ENCODE data around the gene CREB3L1. TPM values are rescaled to one million over a fixed set of nuclear protein-coding genes. Genes with fewer than 3 reads are reported as not detected.

The CREB3L1 gene
- total and polyA plus RNA-seq, 2 donors from 2014 or later = 2.5 to 7.3 TPM

- intact Hi-C loops (cut with DNase I) = no loop called here
- no peak overlapping the region for H3K9ac ChIP-seq (ENCODE audit: low read length in 3 of 3)
- no peaks in the 10 kb centered on the region for H3K27me3 ChIP-seq (ENCODE audit: control insufficient read depth, insufficient read depth, low read length)
- H3K36me3 ChIP-seq (ENCODE audit: control insufficient read depth in 2 of 3, insufficient read depth in 3 of 3, low read length in 3 of 3) = no peaks in the 10 kb centered on the region
- peaks cover 0 to 18% (median 2%) of the 10 kb centered on the region in 3 donors for H3K4me1 ChIP-seq (ENCODE audit: control insufficient read depth in 2 of 3, insufficient read depth in 2 of 3, low read depth in 1 of 3, low read length in 3 of 3)
- no peaks in the 10 kb centered on the region for H3K9me3 ChIP-seq (ENCODE audit: control insufficient read depth in 2 of 3, insufficient read depth in 1 of 3, low read length in 3 of 3)
- peak in 4 of 5 donors; percentile 61 to 75 (median 64) for DNase-seq
- TF ChIP-seq CTCF (IDR thresholded peaks at IDR 0.05; ENCODE audit: borderline replicate concordance, extremely low read depth, insufficient read depth) = no peak
- no peak for FAIRE-seq
- H3K4me3 ChIP-seq (ENCODE audit: low read length in 3 of 3) = peak overlapping the region in 1 of 3 donors; percentile 46
- H3K27ac ChIP-seq (ENCODE audit: low read depth in 2 of 2, low read length in 2 of 2) = no peak overlapping the region
Measured at GRCh38 chr11:46332568-46333393, 55.3 kb downstream of the CREB3L1 start.

- DNase-seq = peak in 1 of 5 donors; percentile 68
- Histone ChIP-seq H3K27me3 (ENCODE audit: control insufficient read depth, insufficient read depth, low read length) (no peaks in the 10 kb centered on the region), H3K27ac (ENCODE audit: low read depth in 2 of 2, low read length in 2 of 2) (no peak overlapping the region), H3K36me3 (ENCODE audit: control insufficient read depth in 2 of 3, insufficient read depth in 3 of 3, low read length in 3 of 3) (no peaks in the 10 kb centered on the region), H3K4me1 (ENCODE audit: control insufficient read depth in 2 of 3, insufficient read depth in 2 of 3, low read depth in 1 of 3, low read length in 3 of 3) (peaks cover 0 to 20% (median 2%) of the 10 kb centered on the region in 3 donors), H3K4me3 (ENCODE audit: low read length in 3 of 3) (peak overlapping the region in 1 of 3 donors; percentile 46), H3K9me3 (ENCODE audit: control insufficient read depth in 2 of 3, insufficient read depth in 1 of 3, low read length in 3 of 3) (no peaks in the 10 kb centered on the region), H3K9ac (ENCODE audit: low read length in 3 of 3) (no peak overlapping the region)
- TF ChIP-seq CTCF (IDR thresholded peaks at IDR 0.05; ENCODE audit: borderline replicate concordance, extremely low read depth, insufficient read depth) = no peak
- FAIRE-seq = no peak
- intact Hi-C loops (cut with DNase I) = no loop called here
Measured at GRCh38 chr11:46333394-46333947, 56.0 kb downstream of the CREB3L1 start.

GRCh38 chr11:46334211-46334610, 56.7 kb downstream of the CREB3L1 start:
- Histone ChIP-seq H3K36me3 (ENCODE audit: control insufficient read depth in 2 of 3, insufficient read depth in 3 of 3, low read length in 3 of 3) (no peaks in the 10 kb centered on the region), H3K4me1 (ENCODE audit: control insufficient read depth in 2 of 3, insufficient read depth in 2 of 3, low read depth in 1 of 3, low read length in 3 of 3) (peaks cover 0 to 27% (median 2%) of the 10 kb centered on the region in 3 donors), H3K9ac (ENCODE audit: low read length in 3 of 3) (no peak overlapping the region), H3K27ac (ENCODE audit: low read depth in 2 of 2, low read length in 2 of 2) (no peak overlapping the region), H3K27me3 (ENCODE audit: control insufficient read depth, insufficient read depth, low read length) (no peaks in the 10 kb centered on the region), H3K9me3 (ENCODE audit: control insufficient read depth in 2 of 3, insufficient read depth in 1 of 3, low read length in 3 of 3) (no peaks in the 10 kb centered on the region), H3K4me3 (ENCODE audit: low read length in 3 of 3) (no peak overlapping the region)
- intact Hi-C loops (cut with DNase I) = no loop called here
- peak in 1 of 5 donors; percentile 48 for DNase-seq
- no peak for FAIRE-seq
- TF ChIP-seq CTCF (IDR thresholded peaks at IDR 0.05; ENCODE audit: borderline replicate concordance, extremely low read depth, insufficient read depth) = no peak

Measured in kidney (tissue), 14 donors.